Activated gamma-delta T cell treated with Interleukin-2 at 50 U/mL for 16 hours (primary cell): Measurements from ENCODE around the gene OR5H1.
"Not testable (repeated sequence)": the region's sequence is repeated elsewhere in the genome, so short reads cannot be mapped to it uniquely, and the experiment has no call there.

Experiments used
- DNase-seq: peaks from one replicate; pipeline ENCODE4 v3.0.0-alpha.2; 2020

Gene OR5H1

DNA sequence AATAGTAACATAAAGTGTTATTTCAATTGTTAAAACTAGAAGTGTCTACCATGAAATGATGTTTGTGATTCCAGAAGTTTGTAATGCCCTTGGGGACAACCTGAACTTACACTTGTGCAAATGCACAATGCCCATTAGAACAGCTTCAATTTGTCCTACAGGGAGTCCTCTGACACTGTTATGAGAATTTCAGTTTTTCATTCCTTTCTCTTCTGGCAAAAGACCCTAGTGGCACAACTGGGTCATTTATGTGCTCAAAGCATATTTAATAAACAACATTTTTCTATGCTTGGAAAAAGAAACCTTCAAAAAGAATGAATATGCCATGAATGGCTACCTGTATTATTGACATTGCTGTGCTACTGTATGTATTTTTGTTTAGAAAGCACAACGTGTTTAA, at the start of gene OR5H1:
TSS of gene OR5H1 (plus strand) at position 301 of the 400 bp plus-strand sequence. CDS start 1,977 bp downstream, outside the sequence.
- DNase-seq: no peak

DNA sequence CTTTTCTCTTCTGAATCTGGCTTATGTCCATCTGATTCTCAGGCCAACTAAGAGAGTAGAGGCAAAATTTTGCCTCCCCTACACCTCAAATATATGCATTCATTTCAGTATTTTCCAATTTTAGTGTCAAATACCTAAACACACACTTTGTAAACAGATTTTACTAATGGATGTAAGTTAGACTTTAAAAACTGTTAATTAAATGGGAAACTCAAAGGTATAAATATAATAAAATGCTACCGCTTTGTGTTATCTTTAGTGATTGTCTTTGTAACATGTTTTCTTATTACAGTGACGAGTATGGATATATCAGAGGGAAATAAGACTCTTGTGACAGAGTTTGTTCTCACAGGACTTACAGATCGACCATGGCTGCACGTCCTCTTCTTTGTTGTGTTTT, 43.6 kb upstream of the OR5H1 start, which contains the start of gene OR5AC2:
TSS of gene OR5AC2 (plus strand) at position 301 of the 400 bp plus-strand sequence. CDS start at position 301, 0 bp downstream.
- no peak for DNase-seq

DNA sequence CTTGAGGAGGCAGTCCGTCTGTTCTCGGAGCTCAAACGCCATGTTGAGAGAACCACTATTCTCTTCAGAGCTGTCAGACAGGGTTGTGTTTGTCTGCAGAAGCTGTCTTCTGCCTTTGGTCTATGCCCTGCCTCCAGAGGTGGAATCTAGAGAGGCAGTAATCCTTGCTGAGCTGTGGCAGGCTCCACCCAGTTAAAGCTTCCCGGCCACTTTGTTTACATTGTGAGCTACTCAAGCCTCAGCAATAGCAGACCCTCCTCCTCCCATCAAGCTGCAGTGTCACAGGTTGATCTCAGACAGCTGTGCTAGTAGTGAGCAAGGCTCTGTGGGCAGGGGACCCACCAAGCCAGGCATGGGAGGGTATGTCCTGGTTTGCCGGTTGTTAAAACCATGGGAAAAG, 34.6 kb upstream of the OR5H1 start:
- DNase-seq: no peak

DNA sequence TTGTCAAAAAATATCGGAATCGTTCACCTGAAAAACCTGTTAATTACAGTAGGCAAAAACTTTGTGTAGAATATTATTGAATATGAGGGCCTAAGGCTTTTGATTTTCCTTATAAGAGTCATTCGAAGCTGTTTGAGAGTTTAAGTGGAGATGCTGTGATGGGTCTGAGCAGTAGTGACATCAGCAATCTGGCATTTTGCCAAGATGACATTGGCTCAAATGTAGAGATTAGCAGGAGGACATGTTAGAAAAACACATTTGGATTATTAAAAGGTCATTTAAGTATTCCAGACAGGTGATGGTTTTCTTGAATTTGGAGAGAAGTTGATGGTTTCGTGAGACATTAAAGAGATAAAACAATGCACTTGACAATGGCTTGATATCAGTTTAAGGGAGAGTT, 30.7 kb upstream of the OR5H1 start:
- DNase-seq: no peak

DNA sequence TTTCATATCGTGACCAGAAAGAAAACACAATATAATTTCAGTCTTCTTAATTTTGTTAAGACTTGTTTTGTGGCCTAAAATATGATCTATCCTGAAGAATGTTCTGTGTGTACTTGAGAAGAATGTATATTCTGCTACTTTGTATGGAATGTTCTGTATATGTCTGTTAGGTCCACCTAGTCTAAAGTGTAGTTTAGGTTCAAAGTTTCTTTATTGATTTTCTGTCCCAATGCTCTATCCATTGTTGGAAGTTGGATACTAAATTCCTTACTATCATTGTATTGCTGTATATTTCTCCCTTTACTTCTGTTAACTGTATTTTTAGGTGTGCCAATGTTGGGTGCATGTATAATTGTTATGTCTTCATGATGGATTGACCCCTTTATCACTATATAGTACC, 22.4 kb upstream of the OR5H1 start:
- DNase-seq: no peak

DNA sequence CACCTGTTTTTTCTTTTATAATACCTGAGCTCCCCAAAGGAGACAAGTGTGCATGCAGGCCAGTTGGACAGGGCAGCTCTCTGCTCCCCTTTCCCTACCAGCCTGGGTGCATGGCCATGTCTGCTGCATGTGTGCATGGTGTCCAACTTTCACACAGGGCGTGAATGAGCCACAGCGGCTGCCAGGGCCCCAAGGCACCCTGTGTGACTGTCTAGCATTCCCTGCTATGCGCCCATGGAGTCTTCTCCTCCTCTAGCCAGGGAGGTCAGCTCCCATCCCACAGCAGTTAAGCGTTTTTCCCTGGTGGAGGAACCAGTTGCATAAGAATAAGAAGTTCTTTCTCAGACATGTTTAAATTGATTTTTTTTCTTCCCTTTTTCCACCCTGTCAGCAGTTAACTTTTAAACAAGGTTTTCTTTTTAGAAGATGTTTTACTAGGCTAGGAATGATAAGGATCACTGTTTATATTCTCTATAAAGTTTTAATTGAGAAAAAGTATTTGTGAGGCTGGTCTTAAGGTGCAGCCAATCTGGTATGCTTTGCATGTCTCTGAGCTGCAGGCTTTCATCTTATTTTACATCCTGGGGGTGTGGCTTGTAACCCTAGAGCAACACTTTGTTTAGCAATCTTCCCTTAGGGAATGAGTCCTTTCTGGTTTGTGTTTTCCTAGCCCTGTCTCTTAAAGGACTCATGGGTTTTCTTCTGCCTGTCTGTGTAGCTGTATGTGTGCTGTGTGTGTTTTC, 20.5 kb upstream of the OR5H1 start:
- DNase-seq: no peak

DNA sequence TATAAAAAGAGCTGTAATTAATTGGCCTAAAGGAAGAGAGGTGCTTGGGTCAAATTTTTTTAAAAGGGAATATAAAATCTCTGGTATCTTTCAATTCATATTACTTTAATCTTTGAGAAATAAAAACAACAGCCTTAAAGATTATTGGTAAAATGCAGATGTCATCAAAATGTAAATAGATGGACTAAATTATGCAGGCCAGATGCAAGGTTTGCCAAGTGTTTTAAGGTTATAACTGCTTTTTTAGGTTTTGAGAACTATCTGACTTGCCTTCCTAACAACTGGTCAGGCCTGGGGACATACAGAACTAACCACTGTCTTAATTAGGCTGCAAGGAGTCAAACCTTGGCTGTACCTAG, 20.0 kb upstream of the OR5H1 start:
- no peak for DNase-seq

DNA sequence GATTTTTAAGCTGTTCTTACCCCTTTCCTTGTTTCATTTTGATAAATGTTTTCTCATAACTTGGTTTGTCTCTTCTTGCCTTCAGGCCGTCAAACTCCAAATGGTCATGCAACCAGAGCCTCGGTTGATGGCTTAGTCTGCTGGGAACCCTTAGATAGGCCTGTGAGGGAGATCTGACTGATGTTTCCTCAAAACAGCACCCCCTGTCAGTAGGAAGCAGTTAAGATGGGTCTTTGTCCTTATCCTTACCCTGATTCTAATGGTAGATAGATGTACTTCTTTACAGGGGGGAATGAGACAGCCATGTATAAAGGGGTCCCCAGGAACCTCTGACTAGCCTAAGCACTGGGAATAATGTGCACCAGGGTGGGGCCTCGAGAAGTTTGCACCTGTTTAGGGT, 16.3 kb upstream of the OR5H1 start:
- no peak for DNase-seq

DNA sequence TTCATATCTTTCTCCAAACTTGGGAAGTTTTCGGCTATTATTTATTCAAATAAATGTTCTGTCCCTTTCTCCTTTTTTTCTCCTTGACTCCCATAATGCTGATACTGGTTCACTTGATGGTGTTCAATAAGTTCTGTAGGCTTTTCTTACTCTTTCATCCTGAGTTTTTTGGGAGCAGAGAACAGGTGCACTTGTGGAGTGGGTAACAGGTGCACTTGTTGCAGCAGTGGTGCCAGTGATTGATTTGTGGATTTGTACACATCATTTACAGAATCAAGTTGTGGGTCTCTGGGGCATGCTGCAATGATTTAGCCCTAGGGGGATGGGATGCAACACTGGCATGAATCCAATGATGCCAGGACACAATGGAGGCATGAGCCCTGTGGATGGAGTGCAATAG, 14.8 kb upstream of the OR5H1 start:
- DNase-seq: no peak

DNA sequence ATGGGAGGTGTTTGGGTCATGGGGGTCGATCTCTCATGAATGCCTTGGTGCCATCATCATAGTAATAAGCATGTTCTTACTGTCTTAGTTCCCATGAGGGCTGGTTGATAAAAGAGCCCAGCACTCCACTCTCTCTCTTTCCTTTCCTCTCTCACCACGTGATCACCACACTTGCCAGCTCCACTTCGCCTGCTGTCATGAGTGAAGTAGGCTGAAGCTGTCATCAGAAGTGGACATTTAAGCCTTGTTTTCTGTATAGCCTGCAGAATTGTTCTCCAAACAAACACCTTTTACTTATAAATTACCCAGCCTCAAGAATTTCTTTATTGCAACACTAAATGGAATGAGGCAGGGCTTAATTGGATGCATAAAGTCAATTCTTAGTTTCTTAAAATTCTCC, 6.1 kb downstream of the OR5H1 start:
- DNase-seq: no peak

DNA sequence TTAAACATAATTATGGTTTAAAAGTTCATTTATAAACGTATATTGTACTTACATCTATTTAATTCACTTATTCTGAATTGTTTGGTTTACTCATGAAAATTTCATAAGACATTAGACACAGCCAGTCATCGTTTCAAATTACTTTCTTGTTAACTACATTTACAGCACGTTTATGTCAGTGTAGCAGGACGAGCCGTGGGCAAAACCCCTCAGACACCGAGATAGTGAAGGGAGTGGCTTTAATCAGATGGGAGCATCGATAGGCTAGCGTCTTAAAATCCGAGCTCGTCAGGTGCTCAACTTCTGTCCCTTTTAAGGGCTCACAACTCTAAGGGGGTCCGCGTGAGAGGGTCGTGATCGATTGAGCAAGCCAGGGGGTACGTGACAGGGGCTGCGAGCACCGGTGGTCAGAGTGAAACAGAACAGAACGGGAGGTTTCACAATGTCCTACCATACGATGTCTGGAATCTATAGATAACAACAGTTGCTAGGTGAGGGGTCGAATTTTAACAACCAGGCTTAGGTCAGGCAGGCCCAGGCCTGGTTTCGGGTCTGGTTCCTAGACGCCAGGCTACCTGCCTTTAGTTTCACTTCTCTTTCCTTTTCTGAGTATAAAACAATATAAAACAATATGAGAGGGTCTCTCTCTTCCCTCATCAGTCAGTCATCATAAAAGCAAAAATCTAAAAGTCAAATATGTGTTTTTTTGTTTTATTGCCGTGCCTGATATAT, 7.5 kb downstream of the OR5H1 start:
- not testable (repeated sequence) for DNase-seq

DNA sequence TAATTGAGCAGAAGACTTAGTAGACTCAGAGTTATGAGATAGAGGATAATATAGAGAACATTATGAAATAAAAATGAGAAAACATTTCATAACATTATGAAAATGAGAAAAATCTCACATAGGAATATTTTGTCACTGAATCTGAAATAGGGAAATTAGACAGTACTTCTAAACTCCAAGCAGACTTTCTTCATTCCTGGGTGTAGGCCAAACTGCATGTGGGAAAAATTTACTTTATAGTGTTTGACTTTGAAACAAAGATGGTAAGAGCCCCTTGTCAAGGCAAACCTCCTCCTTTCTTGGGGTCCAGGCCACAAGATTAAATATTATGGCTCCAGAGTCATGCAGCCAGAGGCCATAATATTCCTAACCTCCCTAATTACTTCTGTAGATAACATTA, 10.0 kb downstream of the OR5H1 start:
- DNase-seq: no peak

DNA sequence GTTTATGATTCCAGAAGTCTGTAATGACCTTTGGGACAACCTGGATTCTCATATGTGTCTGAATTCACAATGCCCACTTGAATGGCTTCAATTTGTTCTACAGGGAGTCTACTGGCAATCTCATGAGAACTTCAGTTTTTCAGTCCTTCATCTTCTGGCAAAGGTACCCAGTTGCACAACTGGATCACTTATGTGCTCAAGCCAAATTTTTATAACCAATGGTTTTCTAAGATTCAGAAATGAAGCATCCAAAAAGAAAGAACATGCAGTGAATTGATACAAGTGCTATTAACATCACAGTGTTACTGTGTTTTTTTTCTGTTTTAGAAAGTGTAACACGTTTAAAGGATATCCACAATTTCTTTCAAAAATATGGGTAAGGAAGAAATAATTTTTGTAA, 16.7 kb downstream of the OR5H1 start, which contains the start of gene OR5H14:
TSS of gene OR5H14 (plus strand) at position 301 of the 400 bp plus-strand sequence. CDS start 1,907 bp downstream, outside the sequence.
- no peak for DNase-seq

DNA sequence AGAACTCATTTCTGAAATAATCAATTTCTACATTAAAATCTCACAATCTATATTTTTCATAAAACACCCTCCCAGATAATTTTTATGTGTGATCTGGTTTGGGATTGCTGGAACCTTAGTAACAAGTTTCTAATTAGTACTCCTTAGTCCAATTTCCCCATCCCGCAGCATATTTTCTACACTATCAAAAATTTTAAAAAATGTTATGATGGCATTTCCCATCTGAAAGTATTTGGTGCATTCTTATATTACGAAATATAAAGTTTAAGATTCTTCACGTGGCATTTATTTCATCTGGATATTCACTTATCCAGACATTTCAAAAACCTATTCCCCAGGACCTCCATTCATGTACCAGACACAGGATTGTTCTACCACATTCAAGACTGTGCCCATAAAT, 18.2 kb downstream of the OR5H1 start:
- no peak for DNase-seq

DNA sequence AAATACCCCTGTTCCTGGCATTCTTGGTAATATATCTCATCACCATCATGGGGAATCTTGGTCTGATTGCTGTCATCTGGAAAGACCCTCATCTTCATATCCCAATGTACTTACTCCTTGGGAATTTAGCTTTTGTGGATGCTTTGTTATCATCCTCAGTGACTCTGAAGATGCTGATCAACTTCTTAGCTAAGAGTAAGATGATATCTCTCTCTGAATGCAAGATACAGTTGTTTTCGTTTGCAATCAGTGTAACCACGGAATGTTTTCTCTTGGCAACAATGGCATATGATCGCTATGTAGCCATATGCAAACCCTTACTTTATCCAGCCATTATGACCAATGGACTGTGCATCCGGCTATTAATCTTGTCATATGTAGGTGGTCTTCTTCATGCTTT, 18.9 kb downstream of the OR5H1 start:
- not testable (repeated sequence) for DNase-seq

DNA sequence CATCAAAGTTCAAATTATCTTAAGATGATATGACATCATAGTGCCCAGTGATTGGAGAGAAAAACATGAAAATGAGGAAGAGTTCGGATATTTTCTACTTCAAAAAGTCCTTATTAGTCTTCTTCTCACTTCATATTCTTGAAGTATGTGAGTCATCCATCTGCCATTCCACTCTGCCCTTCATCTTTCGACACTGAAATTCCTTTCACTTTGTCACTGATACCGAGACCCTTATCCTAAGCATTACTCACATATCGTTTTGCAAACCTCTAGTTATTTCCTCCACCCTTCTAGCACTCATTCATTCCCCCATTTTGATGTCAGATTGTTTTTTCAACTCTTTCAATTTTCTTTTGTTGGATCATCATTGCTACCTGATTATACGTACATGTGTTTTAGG, 20.7 kb downstream of the OR5H1 start:
- DNase-seq: no peak

DNA sequence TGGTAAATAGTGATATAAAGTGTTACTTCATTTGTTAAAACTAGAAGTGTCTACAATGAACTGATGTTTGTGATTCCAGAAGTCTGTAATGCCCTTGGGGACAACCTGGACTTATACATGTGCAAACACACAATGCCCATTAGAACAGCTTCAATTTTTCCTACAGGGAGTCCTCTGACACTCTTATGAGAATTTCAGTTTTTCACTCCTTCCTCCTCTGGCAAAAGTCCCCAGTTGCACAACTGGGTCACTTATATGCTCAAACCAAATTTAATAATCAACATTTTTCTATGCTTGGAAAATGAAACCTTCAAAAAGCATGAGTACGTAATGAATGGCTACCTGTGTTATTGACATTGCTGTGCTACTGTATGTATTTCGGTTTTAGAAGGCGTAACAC, 35.9 kb downstream of the OR5H1 start, which contains the start of gene OR5H15:
TSS of gene OR5H15 (plus strand) at position 301 of the 400 bp plus-strand sequence. CDS start 2,004 bp downstream, outside the sequence.
- DNase-seq: no peak

DNA sequence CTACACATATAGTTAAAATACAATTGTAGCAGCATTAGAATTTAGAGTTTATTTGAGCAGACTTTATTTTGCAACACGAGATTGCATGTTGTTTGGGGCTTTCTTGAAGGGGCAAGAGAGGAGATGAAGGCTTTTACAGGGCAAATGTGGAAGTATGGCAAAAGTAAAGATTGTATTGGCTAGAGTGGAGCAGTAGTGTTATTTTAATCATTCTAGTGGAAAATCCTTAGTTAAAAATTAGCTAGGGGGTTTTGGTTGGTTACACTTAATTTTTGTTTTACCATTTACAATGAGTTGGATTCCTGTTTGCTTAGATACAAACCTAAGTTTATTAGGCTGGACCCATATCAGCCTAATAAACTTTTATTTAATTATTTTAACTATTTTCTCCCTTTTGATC, 40.5 kb downstream of the OR5H1 start:
- DNase-seq: no peak

DNA sequence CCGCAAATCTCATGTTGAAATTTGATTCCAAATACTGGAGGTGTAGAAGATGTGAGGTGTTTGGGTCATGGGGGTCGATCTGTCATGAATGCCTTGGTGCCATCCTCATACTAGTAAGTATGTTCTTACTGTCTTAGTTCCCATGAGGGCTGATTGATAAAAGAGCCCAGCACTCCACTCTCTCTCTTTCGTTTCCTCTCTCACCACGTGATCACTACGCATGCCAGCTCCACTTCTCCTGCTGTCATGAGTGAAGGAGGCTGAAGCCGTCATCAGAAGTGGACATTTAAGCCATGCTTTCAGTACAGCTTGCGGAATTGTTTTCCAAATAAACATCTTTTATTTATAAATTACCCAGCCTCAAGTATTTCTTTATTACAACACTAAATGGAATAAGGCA, 42.1 kb downstream of the OR5H1 start:
- no peak for DNase-seq

DNA sequence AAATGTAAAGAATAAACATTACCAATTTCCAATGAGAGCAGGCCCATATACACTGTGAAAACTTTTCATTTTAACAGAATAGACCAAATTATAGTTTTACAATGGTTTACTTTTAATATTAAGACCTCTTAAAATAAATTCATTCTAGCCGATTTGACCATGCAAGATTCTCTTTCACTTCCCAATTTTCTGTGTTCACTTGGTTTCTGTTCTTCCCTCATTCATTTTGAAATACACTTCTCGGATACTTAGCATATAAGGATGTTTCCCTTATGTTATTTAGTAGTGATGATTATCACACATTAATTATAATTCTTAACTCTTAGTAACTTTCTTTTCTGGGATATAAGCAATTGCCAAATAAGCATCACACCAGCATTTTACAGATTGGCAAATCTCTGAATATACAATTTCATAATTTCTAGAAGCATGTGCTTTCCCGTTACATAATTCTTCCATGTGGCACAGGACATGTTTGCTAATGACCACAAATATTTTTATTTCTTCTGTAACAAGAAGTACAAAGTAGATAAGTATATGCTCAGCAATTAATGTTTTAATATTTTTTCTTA, 49.9 kb downstream of the OR5H1 start:
- no peak for DNase-seq

DNA sequence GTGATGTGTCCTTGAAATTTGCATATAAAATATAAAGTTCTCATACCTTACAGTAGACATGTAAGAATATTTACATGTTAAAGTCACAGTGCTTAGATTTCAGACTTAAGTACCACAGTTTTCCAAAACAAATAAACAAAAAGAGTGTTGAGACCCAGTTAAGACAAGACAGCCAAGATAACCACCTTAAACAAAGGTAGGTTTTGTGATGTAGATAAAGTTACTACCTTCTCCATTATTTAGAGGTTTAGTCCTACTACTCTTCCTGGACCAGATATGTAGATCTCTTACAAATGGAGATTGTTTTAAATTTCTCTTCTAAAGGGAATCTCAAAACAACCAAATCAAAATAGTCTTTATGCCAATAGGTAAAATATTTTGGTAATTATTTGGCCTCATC, 51.7 kb downstream of the OR5H1 start:
- no peak for DNase-seq

DNA sequence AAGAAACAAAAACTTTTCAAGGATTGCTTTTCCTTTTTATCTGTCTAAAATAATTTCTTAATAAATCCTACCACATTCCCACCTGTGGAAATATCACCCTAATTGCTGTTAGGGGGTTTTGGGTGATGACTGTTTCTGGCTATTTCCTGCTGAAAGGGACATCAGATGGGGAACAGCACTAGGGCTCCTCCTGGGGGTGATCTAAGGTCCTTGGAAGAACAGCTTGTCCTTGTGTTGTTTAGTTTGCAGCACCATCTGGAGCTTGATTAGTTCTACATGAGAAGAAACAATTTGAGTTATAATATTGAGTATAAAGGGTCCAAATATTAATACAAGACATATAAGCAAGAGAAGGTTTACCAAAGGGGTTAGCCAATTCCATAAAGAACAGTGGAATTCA, 54.7 kb downstream of the OR5H1 start:
- no peak for DNase-seq
